GM18907 (cell line): ENCODE data around the gene SLC39A9.
A peak's percentile ranks its signal among the peaks of the same experiment; 100 is the strongest.
"Not testable (repeated sequence)": the region's sequence is repeated elsewhere in the genome, so short reads cannot be mapped to it uniquely, and the experiment has no call there.

ENCODE experiments used
- ATAC-seq: cut with Tn5 transposase; IDR thresholded peaks from one replicate; pipeline ENCODE4 v1.9.1; 2021; ENCODE audit warnings: mild to moderate bottlenecking, moderate library complexity; ENCODE audit not compliant: unreplicated experiment

Gene SLC39A9

DNA sequence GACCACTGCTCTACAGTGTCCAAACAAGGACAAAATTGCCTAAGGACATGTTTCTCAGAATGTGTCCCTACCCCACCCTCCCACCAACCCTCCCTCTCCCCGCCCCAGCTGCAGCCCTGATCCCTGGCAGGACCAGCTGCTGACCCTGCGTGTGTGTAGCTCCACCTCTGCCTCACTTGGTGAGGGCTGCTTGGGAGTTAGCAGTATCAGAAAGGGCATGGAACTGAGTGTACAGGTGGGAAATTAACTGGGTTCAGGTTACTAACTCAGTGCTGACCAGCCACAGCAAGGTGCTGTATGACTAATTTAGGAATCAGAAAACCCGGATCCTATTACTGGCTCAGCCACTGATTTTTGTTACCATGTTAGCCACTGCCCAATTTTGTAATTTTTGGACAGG lies 74.8 kb downstream of the SLC39A9 start:
- no peak for ATAC-seq

DNA sequence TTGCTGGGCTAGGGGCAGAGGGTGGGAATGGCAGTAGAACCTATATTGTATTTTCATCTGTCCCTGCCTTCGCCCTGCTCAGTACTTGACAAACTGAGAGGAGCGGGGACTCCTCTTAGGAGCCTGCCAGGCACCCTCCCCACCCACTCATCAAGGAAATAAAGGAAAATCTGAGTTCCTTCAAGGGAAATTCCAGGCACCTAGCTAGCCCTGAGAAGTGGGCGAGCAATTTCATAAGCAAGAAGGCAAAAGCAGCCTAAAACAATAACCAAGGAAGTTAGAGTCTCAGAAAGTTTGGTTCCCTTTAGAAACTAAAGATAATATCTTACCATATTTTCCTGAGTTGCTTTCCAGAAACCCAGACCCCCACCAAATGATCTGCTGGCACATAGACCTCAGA lies 75.5 kb downstream of the SLC39A9 start:
- ATAC-seq: no peak

DNA sequence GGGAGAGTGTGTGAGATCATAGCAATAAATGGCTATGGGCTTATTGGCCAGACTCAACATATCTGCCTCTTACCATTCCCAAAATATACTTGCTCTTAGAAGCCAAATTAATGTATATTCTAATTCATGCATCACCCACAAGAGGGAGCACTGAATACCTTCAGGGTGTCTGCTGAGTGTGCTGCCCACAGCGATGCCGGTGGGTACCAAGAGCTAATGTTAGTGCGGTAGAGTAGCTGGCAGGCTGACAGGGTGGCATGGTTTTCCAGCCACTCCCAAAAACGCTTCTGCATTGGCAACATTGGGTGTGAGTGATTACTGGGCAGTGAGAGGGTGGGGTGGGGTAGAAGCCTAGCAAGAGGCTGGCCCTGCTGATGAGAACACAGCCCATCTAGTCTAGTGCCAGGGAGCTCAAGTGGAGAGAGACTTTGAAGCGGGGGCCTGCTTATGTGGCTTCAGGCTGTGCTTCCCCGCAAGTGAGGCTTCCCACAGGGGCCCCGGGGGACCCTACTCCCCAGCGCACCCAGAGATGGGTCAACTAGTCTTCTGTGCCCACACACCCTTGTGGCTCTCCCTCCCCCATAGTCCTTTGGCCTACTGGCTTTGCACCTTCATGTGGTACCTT lies 76.8 kb downstream of the SLC39A9 start:
- no peak for ATAC-seq

DNA sequence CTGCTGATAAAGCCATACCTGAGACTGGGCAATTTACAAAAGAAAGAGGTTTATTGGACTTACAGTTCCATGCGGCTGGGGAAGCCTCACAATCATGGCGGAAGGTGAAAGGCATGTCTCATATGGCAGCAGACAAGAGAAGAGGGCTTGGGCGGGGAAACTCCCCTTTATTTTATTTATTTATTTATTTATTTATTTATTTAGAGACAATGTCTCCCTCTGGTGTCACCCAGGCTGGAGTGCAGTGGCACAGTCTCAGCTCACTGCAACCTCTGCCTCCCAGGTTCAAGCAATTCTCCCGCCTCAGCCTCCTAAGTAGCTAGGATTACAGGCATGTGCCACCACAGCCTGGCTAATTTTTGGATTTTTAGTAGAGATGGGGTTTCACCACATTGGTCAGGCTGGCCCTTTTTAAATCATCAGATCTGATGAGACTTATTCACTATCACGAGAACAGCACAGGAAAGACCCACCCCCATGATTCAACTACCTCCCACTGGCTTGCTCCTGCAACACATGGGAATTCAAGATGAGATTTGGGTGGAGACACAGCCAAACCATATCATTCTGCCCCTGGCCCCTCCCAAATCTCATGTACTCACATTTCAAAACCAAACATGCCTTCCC lies 78.4 kb downstream of the SLC39A9 start:
- ATAC-seq: not testable (repeated sequence)

DNA sequence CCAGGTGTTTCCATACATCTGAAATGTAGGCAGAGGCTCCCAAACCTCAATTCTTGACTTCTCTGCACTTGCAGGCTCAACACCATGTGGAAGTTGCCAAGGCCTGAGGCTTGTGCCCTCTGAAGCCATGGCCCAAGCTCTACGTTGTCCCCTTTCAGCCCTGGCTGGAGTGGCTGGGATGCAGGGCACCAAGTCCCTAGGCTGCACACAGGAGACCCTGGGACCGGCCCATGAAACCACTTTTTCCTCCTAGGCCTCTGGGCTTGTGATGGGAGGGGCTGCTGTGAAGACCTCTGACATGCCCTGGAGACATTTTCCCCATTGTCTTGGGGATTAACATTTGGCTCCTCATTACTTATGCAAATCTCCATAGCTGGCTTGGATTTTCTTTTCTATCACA lies 79.6 kb downstream of the SLC39A9 start:
- ATAC-seq: not testable (repeated sequence)

DNA sequence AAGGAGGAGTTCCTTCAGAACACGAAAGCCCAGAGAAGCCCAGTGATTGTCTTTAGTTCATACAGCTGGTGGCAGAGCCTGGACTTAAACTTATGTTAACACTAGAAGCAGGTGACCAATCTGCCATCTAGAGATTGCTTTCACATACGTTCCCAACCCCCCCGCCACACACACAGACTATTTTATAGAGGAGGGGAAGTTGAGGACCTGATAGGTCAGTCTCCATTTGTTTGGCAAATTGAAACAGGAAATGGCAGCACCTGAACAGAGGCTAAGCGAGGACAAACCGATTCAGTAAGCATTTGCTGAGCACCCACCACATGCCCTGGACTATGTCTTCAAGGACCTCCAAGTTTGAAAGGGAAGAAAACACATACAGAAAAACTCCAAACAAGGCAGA lies 81.2 kb downstream of the SLC39A9 start:
- no peak for ATAC-seq

DNA sequence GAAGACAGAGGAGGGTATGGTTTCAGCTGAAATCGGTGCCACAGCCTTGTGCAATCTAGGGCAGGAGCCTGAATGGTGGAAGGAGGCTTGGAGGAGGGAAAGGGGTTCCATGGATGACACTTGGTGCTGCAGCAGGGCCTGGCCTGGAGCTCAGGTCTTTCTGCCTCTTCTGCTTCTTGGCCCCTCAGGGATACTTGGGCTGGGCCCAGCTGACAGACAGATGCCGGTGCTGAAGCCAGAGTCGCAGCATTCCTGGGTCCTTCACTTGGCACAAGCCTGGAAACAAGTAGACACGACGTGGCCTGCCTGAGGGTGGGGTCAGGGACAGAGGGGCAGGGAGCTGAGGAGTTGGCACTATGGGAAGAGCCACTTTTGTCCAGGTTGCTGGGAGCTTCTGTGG lies 81.6 kb downstream of the SLC39A9 start:
- no peak for ATAC-seq

DNA sequence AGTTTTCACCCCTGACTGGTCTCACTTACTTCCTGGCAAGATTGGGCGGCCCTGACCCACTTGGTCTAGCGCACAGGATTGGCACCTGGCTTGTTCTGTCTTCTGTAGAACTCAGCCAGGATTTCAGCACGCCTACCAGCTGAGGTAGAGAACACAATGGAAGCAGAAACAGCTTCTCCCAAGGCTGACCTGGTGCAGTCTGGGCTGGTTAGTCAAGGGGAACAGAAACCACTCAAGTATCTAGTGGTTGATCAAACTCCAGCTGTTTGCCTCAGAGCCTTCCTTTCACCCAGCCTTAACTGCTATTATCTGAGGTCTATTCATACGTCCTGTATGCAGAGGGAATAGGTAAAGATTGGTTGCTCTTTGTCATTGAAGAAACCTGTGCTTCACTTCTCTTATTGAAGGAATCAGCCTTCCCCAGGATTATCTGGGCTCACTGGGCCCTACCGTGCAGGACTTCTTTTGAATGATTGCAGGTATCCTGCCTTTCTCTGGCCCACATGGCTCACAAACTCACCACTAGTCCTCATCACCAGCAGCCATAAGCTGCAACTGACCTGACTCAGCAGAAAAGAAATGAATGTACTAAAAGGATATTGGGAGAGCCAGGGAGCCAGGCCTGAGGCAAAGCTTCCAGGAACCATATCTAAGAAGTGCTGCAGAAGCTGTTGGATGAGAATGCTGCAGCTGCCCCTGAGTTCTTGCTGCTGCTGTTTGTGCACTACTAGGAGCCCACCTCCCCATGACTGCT lies 83.5 kb downstream of the SLC39A9 start:
- ATAC-seq: peak; percentile 92

DNA sequence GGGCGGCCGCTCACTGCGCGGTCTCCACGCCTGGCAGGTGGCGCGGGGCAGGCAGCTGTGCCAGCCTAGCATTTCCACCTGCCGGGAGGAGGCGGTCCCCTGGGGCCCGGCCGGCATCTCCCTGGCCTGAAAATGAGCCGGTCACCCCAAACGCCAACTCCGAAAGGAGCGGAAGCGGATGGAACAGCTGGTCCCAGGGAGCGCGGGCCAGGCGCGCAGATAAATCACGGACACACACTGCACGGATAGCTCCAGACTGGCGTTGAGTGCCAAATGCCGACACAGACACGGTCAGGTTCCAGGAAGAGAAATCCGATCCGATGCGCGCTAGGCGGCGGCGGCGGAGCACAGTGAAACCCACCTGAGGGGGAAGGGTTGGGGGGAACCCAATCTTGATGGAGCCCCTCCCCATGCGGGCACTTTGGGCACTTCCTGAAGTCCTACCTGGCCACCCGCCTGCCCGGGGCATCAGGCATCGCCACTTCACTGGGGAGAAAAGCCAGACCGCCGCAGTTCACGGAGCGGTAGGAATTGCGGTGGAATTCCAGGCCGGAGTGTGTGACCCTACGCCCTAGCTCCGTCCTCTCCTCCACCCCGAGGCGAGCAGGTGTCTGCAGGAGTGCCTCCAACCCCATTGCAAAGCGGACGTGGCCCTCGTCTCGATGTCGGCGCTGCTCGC lies 85.4 kb downstream of the SLC39A9 start:
- ATAC-seq: no peak

DNA sequence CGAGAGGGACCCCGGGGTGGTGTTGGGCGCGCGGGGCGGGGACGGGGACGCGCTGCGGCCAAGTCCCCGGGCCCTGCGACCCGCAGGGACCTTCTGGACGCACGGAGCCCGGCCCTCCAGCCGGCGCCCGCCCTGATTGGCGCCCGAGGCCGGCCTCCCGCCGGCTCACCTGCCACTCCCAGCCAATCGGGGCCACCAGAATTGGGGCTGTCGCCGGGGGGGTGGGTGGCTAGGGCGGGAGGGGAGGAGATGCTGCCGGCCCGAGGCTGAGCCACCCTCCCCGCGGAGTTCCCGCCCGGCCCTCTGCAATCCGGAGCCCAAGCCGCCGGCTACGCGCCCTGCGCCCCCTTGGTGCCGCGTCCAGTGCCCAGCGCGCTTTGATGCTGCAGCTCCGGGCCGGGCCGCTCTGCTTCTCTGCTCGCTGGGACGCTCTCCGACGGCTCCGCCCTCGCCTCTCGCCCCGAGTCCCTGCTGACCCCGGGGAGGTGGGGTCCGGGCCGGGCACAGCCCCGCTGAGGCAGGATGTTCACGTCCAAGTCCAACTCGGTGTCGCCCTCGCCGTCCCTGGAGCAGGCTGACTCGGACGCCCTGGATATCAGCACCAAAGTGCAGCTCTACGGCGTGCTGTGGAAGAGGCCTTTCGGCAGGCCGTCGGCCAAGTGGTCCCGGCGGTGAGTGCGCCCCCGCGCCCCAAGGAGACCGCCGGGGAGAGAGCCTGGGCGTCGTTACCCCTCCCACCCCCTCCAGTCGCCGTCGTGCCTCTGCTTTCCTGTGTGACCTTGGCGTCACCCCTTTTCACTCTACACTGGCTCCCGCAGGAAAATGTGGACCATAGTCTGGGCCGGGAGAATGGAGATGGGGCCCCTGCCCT lies 86.2 kb downstream of the SLC39A9 start, which contains the start of gene PLEKHD1:
Gene PLEKHD1, plus strand, starts transcription at position 285 of the 871 bp plus-strand sequence. Its CDS starts 238 bp downstream, at position 523.
- no peak for ATAC-seq

DNA sequence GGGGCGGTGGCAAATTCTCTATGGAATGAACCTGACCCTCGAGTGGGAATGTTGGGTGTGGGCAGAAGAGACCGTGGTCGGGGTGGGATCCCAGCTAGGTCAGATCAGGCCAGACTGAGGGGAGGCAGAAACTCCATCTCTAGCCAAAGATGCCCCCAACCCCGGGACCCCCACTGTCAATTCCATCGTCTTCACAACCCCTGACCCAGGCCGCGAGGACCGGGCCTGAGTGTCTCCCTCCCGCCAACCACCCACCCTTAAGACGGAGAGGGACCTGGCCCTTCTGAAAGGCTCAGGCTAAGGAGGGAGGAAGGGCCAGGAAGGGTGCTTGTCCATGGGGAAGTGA lies 86.8 kb downstream of the SLC39A9 start:
- ATAC-seq: no peak

DNA sequence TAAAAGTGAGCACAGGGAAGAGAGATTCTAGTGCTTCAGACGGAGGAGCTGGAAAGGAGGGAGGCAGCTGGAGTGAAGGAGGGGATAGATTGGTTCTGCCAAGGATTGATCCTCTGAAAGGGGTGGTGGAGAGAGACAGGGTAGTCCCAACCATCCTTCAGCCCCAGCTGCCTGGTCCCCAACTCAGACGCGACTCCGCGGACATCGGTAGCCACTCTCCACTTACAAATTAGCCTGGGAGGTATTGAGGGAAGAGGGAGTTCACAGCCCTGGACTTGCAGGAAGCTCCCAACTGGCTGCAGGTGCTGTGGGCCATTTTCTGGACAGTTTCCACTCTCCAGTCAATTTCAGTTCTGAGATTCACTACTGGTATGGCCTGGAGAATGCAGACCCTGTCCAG lies 87.2 kb downstream of the SLC39A9 start:
- no peak for ATAC-seq

DNA sequence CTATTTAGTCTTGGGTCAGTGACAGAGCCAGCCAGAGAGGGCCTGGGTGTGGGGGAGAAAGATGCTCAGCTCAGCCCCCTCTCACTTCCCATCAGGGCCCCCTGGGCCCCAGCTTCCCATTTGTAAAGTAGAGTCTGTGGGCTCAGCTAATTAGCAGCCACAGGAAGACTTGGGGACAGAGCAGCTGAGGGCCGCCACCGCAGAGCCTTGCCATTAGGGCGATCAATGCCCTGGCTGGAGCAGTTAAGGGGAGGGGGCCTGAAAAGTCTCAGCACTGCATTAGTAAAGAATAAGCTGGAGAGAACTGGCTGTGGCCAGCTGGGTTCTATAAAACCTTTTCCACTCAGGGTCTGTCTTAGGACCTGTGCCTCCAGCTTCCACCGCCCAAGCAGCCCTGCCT lies 88.7 kb downstream of the SLC39A9 start:
- ATAC-seq: no peak

DNA sequence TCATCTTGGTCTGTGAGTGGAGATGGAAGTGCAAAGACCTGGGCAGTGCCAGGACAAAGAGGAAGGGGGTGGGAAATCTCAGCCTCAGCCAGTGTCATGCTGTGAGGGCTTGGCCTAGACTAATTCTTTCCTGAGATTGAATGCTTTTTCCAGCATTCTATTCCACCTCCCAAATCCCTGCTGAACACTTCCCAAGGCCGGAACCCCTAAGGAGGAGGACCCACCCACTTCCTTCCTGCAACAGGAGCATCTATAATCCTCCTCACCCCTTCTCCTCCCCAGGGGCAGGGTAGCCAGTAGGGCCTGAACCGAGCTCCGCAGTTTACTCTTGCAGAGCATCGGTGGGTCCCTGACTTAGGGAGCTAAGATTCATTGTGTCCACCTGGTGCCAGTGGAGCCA lies 89.3 kb downstream of the SLC39A9 start:
- ATAC-seq: no peak

DNA sequence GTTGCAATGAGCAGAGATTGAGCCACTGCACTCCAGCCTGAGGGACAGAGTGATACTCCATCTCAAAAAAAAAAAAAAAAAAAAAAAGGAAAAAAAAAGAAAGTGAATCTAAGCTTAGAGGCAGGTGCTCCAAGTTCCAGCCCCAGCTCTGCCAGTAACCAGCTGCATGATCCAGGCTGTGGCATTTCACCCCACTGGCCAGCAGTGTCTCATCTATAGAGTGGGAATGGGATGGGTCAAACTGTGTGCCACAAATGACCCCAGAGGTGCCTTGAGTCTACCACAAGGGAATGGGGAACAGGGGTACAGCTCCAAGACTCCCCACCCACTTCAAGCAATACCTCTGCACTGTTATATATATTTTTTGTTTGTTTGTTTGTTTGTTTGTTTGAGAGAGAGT lies 91.0 kb downstream of the SLC39A9 start:
- no peak for ATAC-seq

DNA sequence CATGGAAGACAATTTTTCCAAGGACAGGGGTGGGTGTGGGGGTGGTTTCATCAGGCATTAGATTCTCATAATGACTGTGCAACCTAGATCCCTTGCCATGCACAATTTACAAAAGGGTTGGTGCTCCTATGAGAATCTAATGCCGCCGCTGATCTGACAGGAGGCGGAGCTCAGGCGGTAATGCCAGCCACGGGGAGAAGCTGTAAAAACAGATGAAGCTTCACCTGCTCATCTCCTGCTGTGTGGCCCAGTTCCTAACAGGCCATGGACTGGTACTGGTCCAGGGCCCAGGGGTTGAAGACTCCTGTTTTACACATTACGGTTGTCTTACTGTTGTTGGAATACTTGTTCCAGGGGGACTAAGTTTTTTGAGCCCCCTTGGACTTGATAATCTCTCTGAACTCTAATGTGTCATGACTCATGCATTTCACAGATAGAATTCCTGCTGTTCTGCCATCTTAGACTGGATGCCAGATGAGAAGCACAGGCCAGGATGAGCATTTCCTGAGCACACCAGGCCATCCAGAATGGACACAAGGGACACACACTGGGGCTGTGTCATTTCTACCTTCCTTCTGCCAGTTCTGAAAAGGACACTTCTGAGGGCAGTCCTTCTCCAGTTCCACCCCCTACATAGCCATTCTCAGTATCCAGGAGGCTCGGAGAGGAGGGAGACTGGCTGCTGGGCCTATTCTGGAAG lies 91.9 kb downstream of the SLC39A9 start:
- no peak for ATAC-seq

DNA sequence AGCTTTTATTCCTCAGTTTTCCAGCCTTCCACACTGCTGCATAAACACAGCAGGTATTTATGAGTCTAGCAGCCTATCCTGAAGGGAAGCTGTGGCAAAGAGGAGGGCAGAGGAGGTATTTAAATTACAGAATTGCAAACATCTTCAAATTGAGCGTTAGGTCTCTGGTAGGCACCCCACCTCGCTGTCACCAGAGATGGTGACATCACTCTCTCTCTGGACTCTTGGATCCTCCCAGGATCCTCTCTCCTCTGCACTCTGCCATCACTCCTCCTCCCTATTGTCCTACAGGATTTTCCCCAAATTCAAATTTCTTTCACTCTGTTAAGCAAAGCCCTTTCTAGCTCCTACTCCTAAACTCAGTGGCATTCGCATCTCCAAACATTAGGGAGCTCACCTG lies 92.7 kb downstream of the SLC39A9 start:
- ATAC-seq: no peak

DNA sequence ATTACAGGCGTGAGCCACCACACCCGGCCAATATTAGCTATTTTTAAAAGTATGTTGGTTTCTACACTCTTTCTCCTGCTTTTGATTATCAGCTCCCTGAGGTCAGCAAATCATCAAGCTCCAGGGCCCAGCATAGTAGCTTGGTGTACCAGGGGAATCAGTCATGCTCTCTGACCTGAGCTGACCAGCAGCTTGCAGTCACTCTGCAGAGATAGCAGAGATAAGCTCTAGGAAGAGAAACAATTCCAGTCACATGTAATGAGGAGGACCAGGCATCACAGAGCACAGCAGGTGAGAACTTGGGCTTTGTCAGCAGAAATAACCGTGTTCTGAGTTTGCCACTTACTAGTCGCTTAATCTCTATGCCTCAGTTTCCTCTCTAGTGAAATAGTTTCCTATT lies 94.5 kb downstream of the SLC39A9 start:
- ATAC-seq: no peak

DNA sequence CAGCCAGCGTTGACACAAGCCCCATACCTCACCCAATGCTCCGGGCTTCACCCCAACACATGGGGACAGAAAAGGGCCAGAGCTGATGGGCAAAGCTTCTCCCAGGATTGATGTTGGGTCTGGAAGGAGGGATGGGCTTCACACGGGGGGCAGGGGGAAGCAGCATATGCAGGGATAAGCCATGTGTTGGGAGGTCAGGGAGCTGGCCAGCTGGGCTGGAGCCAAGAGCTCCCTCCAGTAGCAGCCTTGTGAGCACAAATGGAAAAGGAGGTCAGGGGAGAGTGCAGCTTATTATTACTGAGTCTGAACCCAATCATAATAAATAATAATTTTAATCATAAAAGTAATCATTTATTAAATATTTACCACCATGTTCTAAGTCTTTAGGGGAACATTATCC lies 95.3 kb downstream of the SLC39A9 start:
- no peak for ATAC-seq

DNA sequence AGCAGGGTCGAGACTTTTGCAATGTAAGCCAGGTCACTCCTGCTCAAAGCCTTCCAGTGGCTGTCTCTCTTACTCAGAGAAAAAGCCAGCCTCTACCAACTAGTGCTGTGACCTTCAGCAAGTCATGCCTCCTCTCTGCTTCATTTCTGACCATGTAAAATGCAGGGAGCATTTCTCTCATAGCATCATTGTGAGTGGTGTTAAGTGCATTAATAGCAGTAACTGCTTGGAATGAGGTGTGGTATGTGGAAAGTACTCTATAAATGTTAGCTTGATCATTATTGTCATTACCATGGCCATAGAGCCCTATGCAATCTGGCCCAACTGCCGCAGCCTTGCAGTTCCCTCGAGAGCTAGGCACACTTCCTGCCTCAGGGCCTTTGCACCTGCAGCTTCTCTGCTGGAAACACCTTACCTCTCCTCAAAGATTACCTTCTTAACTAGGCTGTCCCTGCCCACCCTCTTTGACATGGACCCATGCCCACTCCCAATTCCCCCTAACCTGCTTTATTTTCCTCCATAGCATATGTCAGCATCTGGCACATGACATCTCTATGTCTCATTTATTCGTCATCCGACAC lies 96.9 kb downstream of the SLC39A9 start:
- ATAC-seq: no peak
